ENCODE results near the gene KLHL8. TPM values are rescaled to one million over a fixed set of nuclear protein-coding genes. Genes with fewer than 3 reads are reported as not detected.

The KLHL8 gene
- total and polyA plus RNA-seq, 2 donors (not counting 1 experiment from before 2014, with no cell fraction given), result 2.3 to 14.3 TPM

GRCh38 chr4:87117051-87117731 is 103.2 kb downstream of the KLHL8 start:
- TF ChIP-seq CTCF (IDR thresholded peaks at IDR 0.05) (no peak), EZH2 (IDR thresholded peaks at IDR 0.05; ENCODE audit: borderline replicate concordance, insufficient read depth, low read depth, low read length, poor library complexity, severe bottlenecking) (no peak)
- no peak overlapping the region for H3K9ac ChIP-seq (ENCODE audit: low read length)
- no peak overlapping the region for H3K4me3 ChIP-seq (ENCODE audit: control extremely low read depth in 1 of 5, extremely low read depth in 1 of 5, insufficient read depth in 1 of 5, low read depth in 2 of 5, low read length in 4 of 5)
- H3K79me2 ChIP-seq (ENCODE audit: control insufficient read depth, insufficient read depth, low read length), result peaks cover 4% of the 10 kb centered on the region
- peaks cover 20% of the 10 kb centered on the region for H3K4me1 Mint-ChIP-seq
- intact Hi-C loops (cut with micrococcal nuclease), result no loop called here
- POLR2A ChIA-PET, result interaction anchor here (0.7 kb wide), 1 partner anchor 34 kb away, joined by 3 read pairs; no protein-coding TSS in a partner anchor
- H3K4me3 Mint-ChIP-seq, result no peak overlapping the region
- CTCF ChIA-PET, result interaction anchor here (1.5 to 4.6 kb wide), 2 partner anchors 34 to 194 kb away, joined by 3 to 37 read pairs; no protein-coding TSS in a partner anchor
- no peaks in the 10 kb centered on the region for H3K27me3 ChIP-seq (replicated peaks in 1 of 4; ENCODE audit: control extremely low read depth in 1 of 4, control insufficient read depth in 3 of 4, insufficient read depth in 4 of 4, low read length in 3 of 4)
- no peaks in the 10 kb centered on the region for H3K9me3 Mint-ChIP-seq (ENCODE audit: insufficient read depth)
- no peak for ATAC-seq (ENCODE audit: low read depth)
- no peak overlapping the region for H3K4me2 ChIP-seq (replicated peaks; ENCODE audit: low read depth, low read length, poor library complexity, severe bottlenecking)
- no peak overlapping the region for H2AFZ ChIP-seq (ENCODE audit: insufficient read depth, low read depth, low read length, poor library complexity, severe bottlenecking)
- H3K27ac Mint-ChIP-seq, result no peak overlapping the region
- H3K27ac ChIP-seq (ENCODE audit: low read length in 2 of 2), result no peak overlapping the region
- peaks cover 22% of the 10 kb centered on the region for H4K20me1 ChIP-seq (ENCODE audit: control insufficient read depth, insufficient read depth, low read length, poor library complexity, severe bottlenecking)
- H3K9me3 ChIP-seq (ENCODE audit: control extremely low read depth in 1 of 3, control insufficient read depth in 2 of 3, insufficient read depth in 1 of 3, low read length in 2 of 3), result no peaks in the 10 kb centered on the region
- H3K36me3 ChIP-seq (replicated peaks in 1 of 2; ENCODE audit: control extremely low read depth in 1 of 2, control insufficient read depth in 1 of 2, extremely low read depth in 1 of 2, insufficient read depth in 2 of 2, low read length in 1 of 2), result peaks cover 3 to 58% of the 10 kb centered on the region in 2 experiments
- DNase-seq, result no peak
- 99% methylated on average over 7 of the region's 8 CpGs for WGBS (ENCODE audit: insufficient coverage)
- peaks cover 0 to under 1% of the 10 kb centered on the region in 2 donors for H3K4me1 ChIP-seq (ENCODE audit: control insufficient read depth in 2 of 2, insufficient read depth in 2 of 2, low read length in 2 of 2)
- H3K27me3 Mint-ChIP-seq, result no peaks in the 10 kb centered on the region

GRCh38 chr4:87116231-87116630 is 104.2 kb downstream of the KLHL8 start:
- Mint-ChIP-seq H3K27ac (no peak overlapping the region), H3K4me3 (no peak overlapping the region), H3K27me3 (no peaks in the 10 kb centered on the region), H3K9me3 (ENCODE audit: insufficient read depth) (no peaks in the 10 kb centered on the region), H3K4me1 (peaks cover 11% of the 10 kb centered on the region)
- Histone ChIP-seq H3K9ac (ENCODE audit: low read length) (no peak overlapping the region), H4K20me1 (ENCODE audit: control insufficient read depth, insufficient read depth, low read length, poor library complexity, severe bottlenecking) (peaks cover 18% of the 10 kb centered on the region), H3K36me3 (replicated peaks in 1 of 2; ENCODE audit: control extremely low read depth in 1 of 2, control insufficient read depth in 1 of 2, extremely low read depth in 1 of 2, insufficient read depth in 2 of 2, low read length in 1 of 2) (peaks cover 3 to 66% of the 10 kb centered on the region in 2 experiments), H2AFZ (ENCODE audit: insufficient read depth, low read depth, low read length, poor library complexity, severe bottlenecking) (no peak overlapping the region), H3K79me2 (ENCODE audit: control insufficient read depth, insufficient read depth, low read length) (peaks cover 4% of the 10 kb centered on the region), H3K9me3 (ENCODE audit: control extremely low read depth in 1 of 3, control insufficient read depth in 2 of 3, insufficient read depth in 1 of 3, low read length in 2 of 3) (no peaks in the 10 kb centered on the region), H3K4me1 (ENCODE audit: control insufficient read depth in 2 of 2, insufficient read depth in 2 of 2, low read length in 2 of 2) (no peaks in the 10 kb centered on the region), H3K27me3 (replicated peaks in 1 of 4; ENCODE audit: control extremely low read depth in 1 of 4, control insufficient read depth in 3 of 4, insufficient read depth in 4 of 4, low read length in 3 of 4) (no peaks in the 10 kb centered on the region), H3K27ac (ENCODE audit: low read length in 2 of 2) (no peak overlapping the region), H3K4me3 (ENCODE audit: control extremely low read depth in 1 of 5, extremely low read depth in 1 of 5, insufficient read depth in 1 of 5, low read depth in 2 of 5, low read length in 4 of 5) (no peak overlapping the region), H3K4me2 (replicated peaks; ENCODE audit: low read depth, low read length, poor library complexity, severe bottlenecking) (no peak overlapping the region)
- TF ChIP-seq CTCF (IDR thresholded peaks at IDR 0.05), result no peak
- no peak for TF ChIP-seq EZH2 (IDR thresholded peaks at IDR 0.05; ENCODE audit: borderline replicate concordance, insufficient read depth, low read depth, low read length, poor library complexity, severe bottlenecking)
- no peak for DNase-seq
- ATAC-seq (ENCODE audit: low read depth), result no peak
- POLR2A ChIA-PET, result no interaction called here
- intact Hi-C loops (cut with micrococcal nuclease), result no loop called here
- CTCF ChIA-PET, result interaction anchor here (4.6 kb wide), 1 partner anchor 193 kb away, joined by 37 read pairs; no protein-coding TSS in a partner anchor
- WGBS (ENCODE audit: insufficient coverage), result 100% methylated on average over 1 of the region's 1 CpG

Measured in B cell (primary cell).